Astrocyte (in vitro differentiated cells and primary cell): ENCODE measurements around the gene SNRNP25.

Experiments used
- EZH2 ChIP-seq: IDR thresholded peaks from 2 replicates; pipeline ENCODE4 v1.6.1; 2012; ENCODE audit warnings: mild to moderate bottlenecking, low read length, inconsistent platforms; ENCODE audit not compliant: insufficient read depth
- TF ChIP-seq, protein P1 (sequence below): IDR thresholded peaks from 2 replicates; pipeline ENCODE4 v1.5.1; 2011; ENCODE audit warnings: low read depth, mild to moderate bottlenecking, inconsistent platforms, low read length, moderate library complexity; ENCODE audit not compliant: insufficient read depth

DNA sequence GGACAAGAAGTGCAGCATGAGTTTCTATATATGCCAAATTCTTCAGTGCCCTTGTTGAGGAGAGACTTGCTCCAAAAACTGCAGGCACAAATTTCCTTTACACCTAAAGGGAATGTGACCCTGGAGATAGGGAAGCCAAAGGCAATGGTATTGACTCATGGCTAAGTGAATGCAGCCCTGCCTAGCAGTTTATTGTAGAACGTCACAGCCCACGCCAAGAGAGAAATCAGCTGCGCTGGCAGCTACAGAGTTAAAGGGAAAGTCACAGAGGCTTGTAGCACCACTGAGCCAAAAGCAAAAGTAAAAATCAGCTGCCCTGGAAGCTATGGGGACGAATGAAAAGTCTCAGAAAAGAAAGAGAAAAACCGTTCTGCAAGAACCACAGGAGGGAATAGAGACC lies 10.3 kb upstream of the SNRNP25 start:
- TF ChIP-seq, protein P1, sequence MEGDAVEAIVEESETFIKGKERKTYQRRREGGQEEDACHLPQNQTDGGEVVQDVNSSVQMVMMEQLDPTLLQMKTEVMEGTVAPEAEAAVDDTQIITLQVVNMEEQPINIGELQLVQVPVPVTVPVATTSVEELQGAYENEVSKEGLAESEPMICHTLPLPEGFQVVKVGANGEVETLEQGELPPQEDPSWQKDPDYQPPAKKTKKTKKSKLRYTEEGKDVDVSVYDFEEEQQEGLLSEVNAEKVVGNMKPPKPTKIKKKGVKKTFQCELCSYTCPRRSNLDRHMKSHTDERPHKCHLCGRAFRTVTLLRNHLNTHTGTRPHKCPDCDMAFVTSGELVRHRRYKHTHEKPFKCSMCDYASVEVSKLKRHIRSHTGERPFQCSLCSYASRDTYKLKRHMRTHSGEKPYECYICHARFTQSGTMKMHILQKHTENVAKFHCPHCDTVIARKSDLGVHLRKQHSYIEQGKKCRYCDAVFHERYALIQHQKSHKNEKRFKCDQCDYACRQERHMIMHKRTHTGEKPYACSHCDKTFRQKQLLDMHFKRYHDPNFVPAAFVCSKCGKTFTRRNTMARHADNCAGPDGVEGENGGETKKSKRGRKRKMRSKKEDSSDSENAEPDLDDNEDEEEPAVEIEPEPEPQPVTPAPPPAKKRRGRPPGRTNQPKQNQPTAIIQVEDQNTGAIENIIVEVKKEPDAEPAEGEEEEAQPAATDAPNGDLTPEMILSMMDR, result no peak
- TF ChIP-seq EZH2, result no peak
